Pancreas (tissue), 10 donors: ENCODE measurements around the gene SLC2A1. TPM values are rescaled to one million over a fixed set of nuclear protein-coding genes. Genes with fewer than 3 reads are reported as not detected.

ENCODE experiments used
- ATAC-seq, 4 donors: fragments of 200-7000 bp; cut with Tn5 transposase; one replicate each; pipeline versions ENCODE4 v1.8.0 to v1.9.1; 2020; ENCODE audit warnings: mild to moderate bottlenecking in 4 of 4, moderate library complexity in 4 of 4
- DNase-seq, 6 donors: peaks; one replicate each; pipeline ENCODE4 v3.0.0-alpha.2; 2020
- FAIRE-seq: peaks from 2 replicates; lab custom pipeline; 2012; peaks lifted over from hg19 to GRCh38; lab: Jason Lieb, UNC
- H3K27ac ChIP-seq, 4 donors: fragments of 200-600 bp; sonication (generic); 1 replicate in 3 of 4; 2 replicates in 1 of 4; pipeline versions ENCODE4 v1.5.0 to v1.8.0; 2020
- H3K27me3 ChIP-seq, 4 donors: fragments of 200-600 bp; one replicate each; pipeline ENCODE4 v1.8.0; 2021
- H3K36me3 ChIP-seq, 3 donors: fragments of 200-600 bp; sonication (generic) in 1 of 3; one replicate each; pipeline versions ENCODE4 v1.5.0 to v1.8.0; 2020 to 2021
- H3K4me1 ChIP-seq, 3 donors: fragments of 200-600 bp; one replicate each; pipeline ENCODE4 v1.8.0; 2021
- H3K4me3 ChIP-seq, 4 donors: fragments of 200-600 bp; sonication (generic) in 2 of 4; one replicate each; pipeline versions ENCODE4 v1.5.0 to v1.8.0; 2020 to 2021
- H3K9me3 ChIP-seq, 4 donors: fragments of 200-600 bp; one replicate each; pipeline ENCODE4 v1.8.0; 2021
- WGBS, 2 donors: extraction: QIAGEN DNeasy Blood & Tissue Kit; methylation state at CpG; one replicate each; pipeline ENCODE4 v1.1.7; 2013; 5-methylcytosine and 5-hydroxymethylcytosine counted together
- intact Hi-C, 3 donors: fragments of 100-400 bp; cut with DNase I; formaldehyde crosslinking; loops; one replicate each; pipeline versions ENCODE4 v1.11.1 to v1.14.2; 2022
- polyA plus RNA-seq, 2 donors: library from polyadenylated mRNA; stranded (reverse); fragments of 200-250 nt; gene quantifications; one replicate each; pipeline ENCODE4 v1.2.3, GENCODE V29; 2013
- total RNA-seq, 6 donors: library from RNA; stranded (reverse); fragmentation: NEBNext Ultra II Directional in 4 of 6; extraction: Animal tissue kit (Norgen Biotek cat#: 25700) in 4 of 6; gene quantifications; one replicate each; pipeline versions ENCODE4 v1.2.1 to v1.2.4, GENCODE V29; 2021 to 2023
- TF ChIP-seq, protein P1 (sequence below), 4 donors: fragments of 200-600 bp; sonication (generic) in 3 of 4; IDR thresholded peaks; one replicate each; pipeline versions ENCODE4 v1.5.0 to v1.8.0; 2021; ENCODE audit warnings: antibody characterized with exemption in 4 of 4
- donor health status: healthy with polysubstance abuse.
- donor health status: DM: no; HTN: no; CAD: no; lungs with moderate emphysema.
- donor health status: DM: no; HTN: no; CAD: no.
- donor health status: control.
- donor health status: control.
- donor health status: Bipolar disorder and iron deficiency.
- donor health status: DM: yes; HTN: yes; CAD: no.
- donor health status: DM: no; HTN: no; CAD: no.
- donor health status: DM: no; HTN: no; CAD: no.
- donor health status: DM: yes; HTN: yes; CAD: no.

Gene SLC2A1
- total and polyA plus RNA-seq, 8 donors = 1.6 to 10.9 (median 6.8) TPM

DNA sequence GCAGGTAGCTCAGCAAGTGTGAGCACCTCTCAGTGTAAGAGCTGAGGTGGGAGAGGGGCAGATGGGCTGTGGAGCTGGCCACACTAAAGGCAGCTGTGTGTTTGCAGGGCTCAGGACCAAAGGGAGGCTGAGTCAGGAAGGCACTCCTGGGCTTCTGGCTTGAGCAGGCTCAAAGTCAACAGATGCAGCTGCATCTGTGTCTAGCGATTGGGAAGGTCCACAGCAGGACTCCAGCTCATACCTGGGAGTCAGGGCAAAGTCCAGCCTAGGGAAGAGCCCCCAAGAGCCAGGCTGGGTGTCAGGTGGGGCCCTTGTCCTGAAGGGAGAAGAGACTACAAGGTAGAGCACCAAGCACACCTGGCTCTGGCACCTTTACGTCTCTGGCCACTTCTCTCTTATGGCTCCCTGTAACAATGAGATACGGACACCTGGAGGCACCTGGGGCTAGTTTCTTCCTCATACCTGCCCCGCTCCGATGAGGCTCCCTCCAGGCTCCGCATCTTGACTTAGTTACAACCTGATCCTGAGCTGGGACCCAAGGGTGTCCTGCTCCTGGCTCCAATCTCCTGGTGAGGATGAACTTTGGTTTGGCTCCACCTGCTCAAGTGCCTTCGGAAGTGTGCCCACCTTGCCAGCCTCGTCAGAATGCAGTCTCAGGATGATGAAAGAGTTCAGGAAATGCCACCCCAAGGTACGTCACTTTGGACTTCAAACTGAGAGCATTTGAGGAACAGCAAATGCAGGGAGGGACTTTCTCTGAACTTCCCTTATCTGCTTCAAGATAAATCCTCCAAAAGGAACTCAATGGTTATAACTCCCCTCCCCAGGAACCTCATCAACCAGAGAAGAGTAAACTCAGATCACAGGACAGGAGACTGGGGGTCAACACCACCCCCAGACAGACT, 21.5 kb upstream of the SLC2A1 start:
- intact Hi-C loops = no loop called here
- Histone ChIP-seq H3K4me1 (no peaks in the 10 kb centered on the region), H3K27me3 (no peaks in the 10 kb centered on the region), H3K36me3 (no peaks in the 10 kb centered on the region), H3K4me3 (no peak overlapping the region), H3K27ac (no peak overlapping the region), H3K9me3 (no peaks in the 10 kb centered on the region)
- 80 to 86% methylated on average over 9 of the region's 9 CpGs for WGBS, 2 donors
- TF ChIP-seq, protein P1, sequence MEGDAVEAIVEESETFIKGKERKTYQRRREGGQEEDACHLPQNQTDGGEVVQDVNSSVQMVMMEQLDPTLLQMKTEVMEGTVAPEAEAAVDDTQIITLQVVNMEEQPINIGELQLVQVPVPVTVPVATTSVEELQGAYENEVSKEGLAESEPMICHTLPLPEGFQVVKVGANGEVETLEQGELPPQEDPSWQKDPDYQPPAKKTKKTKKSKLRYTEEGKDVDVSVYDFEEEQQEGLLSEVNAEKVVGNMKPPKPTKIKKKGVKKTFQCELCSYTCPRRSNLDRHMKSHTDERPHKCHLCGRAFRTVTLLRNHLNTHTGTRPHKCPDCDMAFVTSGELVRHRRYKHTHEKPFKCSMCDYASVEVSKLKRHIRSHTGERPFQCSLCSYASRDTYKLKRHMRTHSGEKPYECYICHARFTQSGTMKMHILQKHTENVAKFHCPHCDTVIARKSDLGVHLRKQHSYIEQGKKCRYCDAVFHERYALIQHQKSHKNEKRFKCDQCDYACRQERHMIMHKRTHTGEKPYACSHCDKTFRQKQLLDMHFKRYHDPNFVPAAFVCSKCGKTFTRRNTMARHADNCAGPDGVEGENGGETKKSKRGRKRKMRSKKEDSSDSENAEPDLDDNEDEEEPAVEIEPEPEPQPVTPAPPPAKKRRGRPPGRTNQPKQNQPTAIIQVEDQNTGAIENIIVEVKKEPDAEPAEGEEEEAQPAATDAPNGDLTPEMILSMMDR (IDR thresholded peaks at IDR 0.05) = no peak
- no peak for ATAC-seq
- no peak for DNase-seq
- FAIRE-seq = no peak

GRCh38 chr1:42979036-42979430, 20.4 kb upstream of the SLC2A1 start:
- no peak for FAIRE-seq
- Histone ChIP-seq H3K27me3 (no peaks in the 10 kb centered on the region), H3K4me3 (no peak overlapping the region), H3K27ac (no peak overlapping the region), H3K36me3 (no peaks in the 10 kb centered on the region), H3K9me3 (no peaks in the 10 kb centered on the region), H3K4me1 (no peaks in the 10 kb centered on the region)
- no peak for DNase-seq
- intact Hi-C loops = no loop called here
- TF ChIP-seq, protein P1 (IDR thresholded peaks at IDR 0.05) = no peak
- ATAC-seq = no peak
- WGBS, 2 donors = 87 to 92% methylated on average over 2 of the region's 2 CpGs

DNA sequence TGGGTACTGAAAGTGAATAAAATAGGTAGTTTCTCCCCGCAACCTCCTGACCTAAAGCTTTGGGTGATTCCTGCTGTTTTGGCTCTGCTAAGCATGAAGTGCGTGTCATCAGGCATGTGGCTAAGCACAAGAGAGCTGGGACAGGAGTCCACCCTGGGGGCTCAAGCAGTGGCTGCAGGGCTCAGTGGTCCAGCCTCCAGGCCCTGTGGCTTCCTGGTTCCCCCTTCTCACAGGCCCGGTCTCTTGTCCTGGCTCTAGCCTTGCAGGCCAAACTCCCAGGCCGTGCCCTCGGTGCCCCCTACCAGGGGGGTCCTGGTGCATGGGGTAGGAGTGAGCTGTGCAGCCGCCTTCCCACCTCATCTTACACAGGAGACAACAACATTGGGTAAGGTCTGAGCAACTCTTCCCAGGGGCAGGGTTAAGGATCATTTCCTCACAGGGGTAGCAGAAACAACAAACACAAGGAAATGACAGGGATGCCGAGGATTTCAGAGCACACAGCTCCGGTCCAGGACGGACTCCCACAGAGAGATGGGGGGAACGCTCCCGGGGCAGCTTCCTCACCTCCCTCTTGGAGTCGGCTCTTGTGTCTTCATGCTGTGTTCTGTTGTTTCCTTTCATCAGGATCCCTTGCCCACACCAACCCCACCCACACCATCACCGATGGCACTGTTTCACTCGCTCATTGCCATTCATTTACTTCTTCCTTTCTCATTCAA, 19.8 kb upstream of the SLC2A1 start:
- FAIRE-seq (no peak), DNase-seq (no peak), ATAC-seq (no peak)
- no peaks in the 10 kb centered on the region for H3K27me3 ChIP-seq
- no peaks in the 10 kb centered on the region for H3K36me3 ChIP-seq
- H3K4me3 ChIP-seq = no peak overlapping the region
- no peaks in the 10 kb centered on the region for H3K9me3 ChIP-seq
- TF ChIP-seq, protein P1 (IDR thresholded peaks at IDR 0.05) = no peak
- no peak overlapping the region for H3K27ac ChIP-seq
- intact Hi-C loops = no loop called here
- WGBS, 2 donors = 82 to 86% methylated on average over 14 of the region's 14 CpGs
- H3K4me1 ChIP-seq = no peaks in the 10 kb centered on the region

GRCh38 chr1:42977653-42978052, 19.0 kb upstream of the SLC2A1 start:
- ATAC-seq (no peak), DNase-seq (no peak), FAIRE-seq (no peak)
- no peaks in the 10 kb centered on the region for H3K36me3 ChIP-seq
- intact Hi-C loops = no loop called here
- H3K27me3 ChIP-seq = no peaks in the 10 kb centered on the region
- TF ChIP-seq, protein P1 (IDR thresholded peaks at IDR 0.05) = no peak
- no peaks in the 10 kb centered on the region for H3K9me3 ChIP-seq
- 86 to 92% methylated on average over 1 of the region's 1 CpG for WGBS, 2 donors
- H3K4me1 ChIP-seq = no peaks in the 10 kb centered on the region
- no peak overlapping the region for H3K4me3 ChIP-seq
- H3K27ac ChIP-seq = no peak overlapping the region
